22Rv1 (cell line): Measurements from ENCODE around the gene TM7SF3.
A peak's percentile ranks its signal among the peaks of the same experiment; 100 is the strongest.
"Not testable (repeated sequence)": the region's sequence is repeated elsewhere in the genome, so short reads cannot be mapped to it uniquely, and the experiment has no call there.

ENCODE experiments used
- H3K27ac ChIP-seq: fragments of 450-650 bp; 2 replicates; pipeline ENCODE4 v1.5.1; 2017
- CTCF ChIP-seq: fragments of 450-650 bp; IDR thresholded peaks from 2 replicates; pipeline ENCODE4 v1.5.1; 2017; ENCODE audit warnings: mild to moderate bottlenecking
- ZFX ChIP-seq: fragments of 450-650 bp; IDR thresholded peaks from 2 replicates; pipeline ENCODE4 v1.6.1; 2017; ENCODE audit warnings: antibody characterized with exemption, borderline replicate concordance

Gene TM7SF3

GRCh38 chr12:27026257-27026656 is 12.1 kb upstream of the TM7SF3 start:
- TF ChIP-seq CTCF (no peak), ZFX (no peak)
- H3K27ac ChIP-seq, result no peak overlapping the region

- no peak overlapping the region for H3K27ac ChIP-seq
- no peak for TF ChIP-seq ZFX
- TF ChIP-seq CTCF, result no peak
These were observed 10.9 kb upstream of the TM7SF3 start for GRCh38 chr12:27025116-27025515.

GRCh38 chr12:27024291-27024690 is 10.1 kb upstream of the TM7SF3 start:
- TF ChIP-seq ZFX (no peak), CTCF (no peak)

GRCh38 chr12:27020761-27021160 is 6.6 kb upstream of the TM7SF3 start:
- H3K27ac ChIP-seq, result peak overlapping the region; percentile 2; the same call in 1 of the 2 replicates
- TF ChIP-seq CTCF (no peak), ZFX (no peak)

More at GRCh38 chr12:27024291-27024690, 10.1 kb upstream of the TM7SF3 start:
- H3K27ac ChIP-seq, result no peak overlapping the region

- H3K27ac ChIP-seq, result no peak overlapping the region
- TF ChIP-seq CTCF (no peak), ZFX (no peak)
These were observed 3.9 kb upstream of the TM7SF3 start for GRCh38 chr12:27018037-27018436.

- H3K27ac ChIP-seq, result not testable (repeated sequence)
These were observed 3.1 kb upstream of the TM7SF3 start for GRCh38 chr12:27017163-27017823.

- TF ChIP-seq CTCF (peak; percentile 68), ZFX (no peak)
- H3K27ac ChIP-seq, result no peak overlapping the region
These were observed 1.5 kb upstream of the TM7SF3 start for GRCh38 chr12:27015730-27016076.
